Activated naive CD4-positive, alpha-beta T cell treated with anti-CD3 and anti-CD28 coated beads, Interleukin-2, amount 10 ng/mL, durations not matched to agents 7 days and 5 days (primary cell): Measurements from ENCODE around the gene GIT2.
"Not testable (repeated sequence)": the region's sequence is repeated elsewhere in the genome, so short reads cannot be mapped to it uniquely, and the experiment has no call there.

Experiments used
- CTCF ChIA-PET: fragments of 350-600 bp; sonication (Branson Sonifier 250); formaldehyde crosslinking; loops from one replicate; lab custom pipeline; 2021; ENCODE audit warnings: antibody characterized with exemption; lab: Charles Lee
- DNase-seq: peaks from one replicate; pipeline ENCODE4 v3.0.0-alpha.2; 2020
- H3K27ac Mint-ChIP-seq: one replicate; pipeline ENCODE4 v1.8.0; 2021; ENCODE audit warnings: mild to moderate bottlenecking, moderate library complexity, mixed read lengths
- H3K27me3 Mint-ChIP-seq: one replicate; pipeline ENCODE4 v1.8.0; 2021; ENCODE audit warnings: mild to moderate bottlenecking, mixed read lengths
- H3K36me3 Mint-ChIP-seq: one replicate; pipeline ENCODE4 v1.8.0; 2021; ENCODE audit warnings: mixed read lengths
- H3K4me1 Mint-ChIP-seq: one replicate; pipeline ENCODE4 v1.8.0; 2021; ENCODE audit warnings: mixed read lengths
- H3K4me3 Mint-ChIP-seq: one replicate; pipeline ENCODE4 v1.8.0; 2021; ENCODE audit warnings: mild to moderate bottlenecking, moderate library complexity, mixed read lengths
- H3K9me3 Mint-ChIP-seq: one replicate; pipeline ENCODE4 v1.8.0; 2021; ENCODE audit warnings: mixed read lengths

The GIT2 gene

DNA sequence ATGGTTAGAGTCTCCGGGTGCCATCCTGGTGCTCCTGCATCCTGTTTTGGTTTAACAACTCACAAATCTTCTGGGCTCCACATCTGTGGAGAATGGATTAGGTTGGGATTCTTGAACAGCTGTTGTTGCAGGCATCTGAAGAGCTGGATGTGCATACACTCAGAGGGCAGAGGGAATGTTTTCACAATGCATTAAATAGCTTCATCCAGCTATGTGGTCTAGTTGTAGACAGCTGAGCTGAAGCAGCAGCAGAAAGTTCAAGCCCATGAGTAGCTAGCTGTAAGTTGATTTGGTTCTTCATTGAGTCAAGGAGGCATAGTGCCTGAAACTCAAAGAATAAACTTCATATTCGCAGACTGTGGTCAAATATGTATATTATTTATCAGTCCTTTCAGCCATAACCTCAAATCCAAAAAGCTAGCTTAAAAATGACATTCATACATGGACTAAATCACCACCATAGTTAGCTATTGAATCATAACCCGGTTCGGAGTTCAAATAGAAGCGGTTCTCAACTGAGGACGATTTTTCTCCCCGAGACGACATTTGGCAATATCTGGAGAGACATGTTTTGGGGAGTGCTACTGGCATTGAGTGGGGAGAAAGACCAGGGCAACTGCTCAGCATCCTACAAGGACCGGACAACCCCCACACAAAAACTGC is 2.2 kb upstream of the GIT2 start:
- Mint-ChIP-seq H3K27ac (peak overlapping the region; percentile 94), H3K27me3 (peaks cover 3% of the 10 kb centered on the region), H3K4me3 (peak overlapping the region; percentile 88), H3K36me3 (peaks cover 27% of the 10 kb centered on the region), H3K4me1 (peaks cover 70% of the 10 kb centered on the region), H3K9me3 (no peaks in the 10 kb centered on the region)
- DNase-seq, result no peak
- CTCF ChIA-PET, result interaction anchor here (1.5 kb wide), 1 partner anchor 12 kb away, joined by 4 read pairs; no protein-coding TSS in a partner anchor

DNA sequence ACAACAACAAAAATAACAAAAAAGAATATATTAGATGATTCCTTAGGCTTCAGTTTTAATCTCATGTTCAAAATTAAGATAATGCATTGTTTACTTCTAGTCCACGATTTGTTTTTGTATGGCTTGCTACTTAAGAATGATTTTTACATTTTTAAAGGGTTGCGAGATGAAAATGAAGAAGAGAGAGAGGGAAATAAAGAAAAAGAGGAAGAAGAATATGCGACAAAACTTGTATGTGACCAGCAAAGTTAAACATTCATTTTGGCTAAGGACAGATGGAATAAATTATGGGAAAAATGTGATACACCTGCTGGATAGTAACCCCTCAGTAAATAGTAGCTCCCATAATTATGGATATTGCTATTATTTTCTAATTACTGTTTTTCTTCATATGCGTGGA is 1.2 kb upstream of the GIT2 start:
- Mint-ChIP-seq H3K4me1 (peaks cover 72% of the 10 kb centered on the region), H3K27me3 (peaks cover 3% of the 10 kb centered on the region), H3K4me3 (peak overlapping the region; percentile 23), H3K9me3 (no peaks in the 10 kb centered on the region), H3K27ac (peak overlapping the region; percentile 70), H3K36me3 (peaks cover 29% of the 10 kb centered on the region)
- DNase-seq, result no peak
- CTCF ChIA-PET, result no interaction called here

DNA sequence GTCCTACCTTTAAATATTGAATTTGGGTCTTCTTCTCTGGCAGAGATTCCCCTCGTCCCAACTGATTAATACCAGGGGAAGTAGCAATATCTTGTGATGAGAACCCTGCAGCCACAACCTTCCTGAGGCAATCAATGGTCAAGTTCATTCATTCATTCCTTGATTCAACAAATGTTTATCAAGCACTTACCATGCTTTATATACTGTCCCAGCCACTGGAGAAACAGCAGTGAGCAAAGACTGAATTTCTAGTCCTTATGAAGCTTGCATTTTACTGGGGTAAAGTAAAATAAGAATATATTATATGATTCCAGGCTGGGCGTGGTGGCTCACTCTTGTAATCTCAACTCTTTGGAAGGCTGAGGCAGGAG is 300 bp upstream of the GIT2 start:
- Mint-ChIP-seq H3K4me3 (peak overlapping the region; percentile 100), H3K27me3 (peaks cover 3% of the 10 kb centered on the region), H3K36me3 (peaks cover 31% of the 10 kb centered on the region), H3K27ac (peak overlapping the region; percentile 89), H3K9me3 (no peaks in the 10 kb centered on the region), H3K4me1 (peaks cover 72% of the 10 kb centered on the region)
- no peak for DNase-seq
- CTCF ChIA-PET, result no interaction called here

DNA sequence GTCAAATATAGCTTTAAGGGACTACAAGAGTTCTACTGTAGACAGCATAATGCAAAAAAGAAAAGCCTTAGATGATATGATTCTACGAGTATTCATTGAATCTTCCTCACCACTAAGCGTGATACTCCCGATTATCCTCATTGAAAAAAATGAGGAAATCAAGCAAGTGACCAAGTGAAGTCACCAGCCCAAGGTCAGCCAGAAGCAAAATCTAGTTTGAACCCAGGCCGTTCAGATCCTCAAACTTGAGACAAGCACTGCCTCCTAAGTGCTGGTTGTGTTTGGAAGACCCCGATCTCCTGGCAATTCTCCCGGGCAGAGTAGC is 845 bp downstream of the GIT2 start:
- Mint-ChIP-seq H3K27me3 (peaks cover 3% of the 10 kb centered on the region), H3K27ac (peak overlapping the region; percentile 97)

DNA sequence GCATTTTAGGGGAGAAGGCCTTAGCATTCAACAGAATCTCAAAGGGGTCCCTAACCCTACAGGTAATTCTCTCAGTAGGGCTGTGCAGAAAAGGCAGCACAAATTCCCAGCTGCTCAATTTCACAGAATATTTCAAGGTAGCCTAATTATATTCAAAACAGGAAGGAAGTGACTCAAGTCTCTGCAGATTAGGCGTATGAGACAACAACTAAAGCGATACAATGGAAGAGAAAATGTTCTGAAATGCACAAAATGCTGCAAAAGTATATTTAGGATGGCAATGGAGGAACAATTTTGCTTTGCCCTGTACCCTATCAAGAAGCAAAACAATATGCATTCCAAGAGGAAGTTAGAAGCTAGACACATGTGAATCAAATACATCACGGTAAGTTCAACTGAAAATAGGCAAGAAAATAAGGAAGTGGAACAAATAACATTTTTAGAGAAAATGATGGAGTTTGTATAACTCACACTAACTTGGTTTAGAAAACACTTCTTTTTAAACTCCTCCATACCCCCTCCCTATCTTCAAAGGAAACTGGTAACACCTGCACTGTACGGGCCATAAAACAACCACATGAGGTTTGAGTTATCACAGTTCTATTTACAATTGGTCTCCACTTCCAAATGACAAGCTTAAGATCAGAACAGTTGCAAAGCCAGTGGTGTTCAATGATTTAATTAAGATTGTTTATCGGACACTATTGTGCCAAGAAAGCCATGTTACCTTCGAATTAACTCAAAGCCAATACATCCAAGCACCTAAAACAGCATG is 1.6 kb downstream of the GIT2 start:
- peaks cover 38% of the 10 kb centered on the region for H3K36me3 Mint-ChIP-seq
- no peaks in the 10 kb centered on the region for H3K9me3 Mint-ChIP-seq
- peak overlapping the region; percentile 100 for H3K4me3 Mint-ChIP-seq
- H3K27ac Mint-ChIP-seq, result peak overlapping the region; percentile 97
- CTCF ChIA-PET, result interaction anchor here (1.0 to 1.2 kb wide), 2 partner anchors 9 to 21 kb away, joined by 3 read pairs; no protein-coding TSS in a partner anchor
- DNase-seq, result no peak
- H3K27me3 Mint-ChIP-seq, result peaks cover 3% of the 10 kb centered on the region
- H3K4me1 Mint-ChIP-seq, result peaks cover 71% of the 10 kb centered on the region

More for the DNA sequence above, 845 bp downstream of the GIT2 start:
- Mint-ChIP-seq H3K9me3 (no peaks in the 10 kb centered on the region), H3K4me3 (peak overlapping the region; percentile 100), H3K4me1 (peaks cover 72% of the 10 kb centered on the region), H3K36me3 (peaks cover 38% of the 10 kb centered on the region)
- CTCF ChIA-PET, result interaction anchor here (1.0 to 1.2 kb wide), 2 partner anchors 8 to 20 kb away, joined by 3 read pairs; no protein-coding TSS in a partner anchor
- no peak for DNase-seq

DNA sequence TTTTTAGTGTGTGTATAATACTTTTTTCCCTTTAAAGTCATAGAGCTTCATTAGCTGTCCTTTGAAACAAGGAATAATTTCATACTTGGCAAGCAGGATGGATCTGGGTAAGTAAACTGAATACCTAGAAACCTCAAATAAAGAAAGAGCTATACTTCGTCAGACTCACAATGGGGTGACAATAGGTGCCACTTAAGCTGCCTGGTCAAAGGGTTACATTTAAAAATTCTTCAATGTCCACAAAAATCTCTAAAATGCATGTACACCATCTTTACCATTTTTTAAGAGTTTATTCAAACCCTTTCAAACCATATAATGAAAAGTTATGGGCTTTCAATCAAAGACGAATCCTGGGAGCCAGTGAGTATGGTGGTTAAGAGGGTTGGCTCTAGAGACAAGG is 3.1 kb downstream of the GIT2 start:
- Mint-ChIP-seq H3K27ac (peak overlapping the region; percentile 62), H3K9me3 (no peaks in the 10 kb centered on the region), H3K4me3 (peak overlapping the region; percentile 65), H3K27me3 (no peaks in the 10 kb centered on the region), H3K36me3 (peaks cover 46% of the 10 kb centered on the region), H3K4me1 (peaks cover 68% of the 10 kb centered on the region)
- no peak for DNase-seq
- CTCF ChIA-PET, result no interaction called here

DNA sequence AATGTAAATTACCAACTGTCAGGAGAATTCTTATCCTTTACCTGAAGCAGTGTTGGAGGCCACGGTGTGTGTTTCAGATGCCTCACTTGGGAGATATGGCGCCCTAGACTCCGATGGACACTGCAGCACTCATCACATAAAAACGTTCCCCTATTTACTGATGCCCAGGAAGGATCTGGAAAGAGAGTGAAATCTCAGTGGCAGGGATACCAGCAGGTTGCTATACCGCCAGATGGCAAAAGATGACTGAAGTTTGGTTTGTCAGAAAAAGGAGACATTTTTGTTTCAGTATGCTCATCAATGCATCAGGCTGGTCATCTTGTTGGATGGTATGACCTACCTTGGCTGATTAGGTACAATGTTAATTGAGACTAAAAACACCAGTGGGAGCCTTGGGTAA is 4.6 kb downstream of the GIT2 start:
- no peaks in the 10 kb centered on the region for H3K27me3 Mint-ChIP-seq
- no peak overlapping the region for H3K4me3 Mint-ChIP-seq
- H3K9me3 Mint-ChIP-seq, result no peaks in the 10 kb centered on the region
- H3K27ac Mint-ChIP-seq, result no peak overlapping the region
- CTCF ChIA-PET, result no interaction called here
- DNase-seq, result no peak
- H3K4me1 Mint-ChIP-seq, result peaks cover 61% of the 10 kb centered on the region
- peaks cover 54% of the 10 kb centered on the region for H3K36me3 Mint-ChIP-seq

DNA sequence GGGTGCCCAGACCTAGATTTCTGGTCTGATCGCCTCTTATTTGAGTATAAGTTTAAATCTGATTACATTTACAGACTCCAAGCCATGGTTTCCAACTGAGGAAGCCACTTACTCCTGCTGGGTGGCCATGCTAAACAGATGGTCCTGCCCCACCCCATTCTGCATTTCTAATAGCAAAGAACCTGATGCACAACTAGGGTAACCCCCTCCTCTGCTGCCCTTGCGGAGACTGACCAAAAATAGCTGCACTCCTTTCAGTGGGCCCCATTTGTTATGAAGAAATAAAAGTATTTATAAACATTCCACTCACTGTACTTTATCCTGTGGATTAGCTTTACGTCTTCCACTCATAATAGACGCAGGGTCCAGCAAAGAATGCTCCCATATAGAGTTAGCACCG is 6.8 kb downstream of the GIT2 start:
- peaks cover 53% of the 10 kb centered on the region for H3K4me1 Mint-ChIP-seq
- H3K27ac Mint-ChIP-seq, result no peak overlapping the region
- DNase-seq, result no peak
- CTCF ChIA-PET, result no interaction called here
- H3K27me3 Mint-ChIP-seq, result no peaks in the 10 kb centered on the region
- H3K36me3 Mint-ChIP-seq, result peaks cover 58% of the 10 kb centered on the region
- no peaks in the 10 kb centered on the region for H3K9me3 Mint-ChIP-seq
- no peak overlapping the region for H3K4me3 Mint-ChIP-seq

DNA sequence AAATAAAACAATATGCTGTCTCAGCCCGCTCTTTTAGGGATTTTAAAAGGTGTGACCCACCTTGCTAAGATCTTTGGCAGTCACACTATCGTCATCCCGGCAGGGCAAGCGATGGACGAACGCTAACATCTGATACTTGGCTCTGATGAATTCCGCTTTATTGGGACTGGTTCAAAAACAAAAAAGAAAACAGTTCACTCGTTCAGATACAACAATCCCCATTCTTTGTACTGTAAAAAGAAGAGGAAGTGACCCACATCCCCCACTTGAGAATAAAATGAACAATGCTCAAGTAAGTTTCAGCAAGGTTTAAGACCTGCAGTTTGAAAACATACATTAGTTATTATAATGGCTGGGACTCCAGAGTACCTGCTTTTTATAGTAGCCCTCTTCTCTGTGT is 7.3 kb downstream of the GIT2 start:
- Mint-ChIP-seq H3K27ac (no peak overlapping the region), H3K27me3 (no peaks in the 10 kb centered on the region), H3K9me3 (no peaks in the 10 kb centered on the region), H3K4me3 (no peak overlapping the region), H3K4me1 (peaks cover 50% of the 10 kb centered on the region), H3K36me3 (peaks cover 56% of the 10 kb centered on the region)
- CTCF ChIA-PET, result no interaction called here
- no peak for DNase-seq

DNA sequence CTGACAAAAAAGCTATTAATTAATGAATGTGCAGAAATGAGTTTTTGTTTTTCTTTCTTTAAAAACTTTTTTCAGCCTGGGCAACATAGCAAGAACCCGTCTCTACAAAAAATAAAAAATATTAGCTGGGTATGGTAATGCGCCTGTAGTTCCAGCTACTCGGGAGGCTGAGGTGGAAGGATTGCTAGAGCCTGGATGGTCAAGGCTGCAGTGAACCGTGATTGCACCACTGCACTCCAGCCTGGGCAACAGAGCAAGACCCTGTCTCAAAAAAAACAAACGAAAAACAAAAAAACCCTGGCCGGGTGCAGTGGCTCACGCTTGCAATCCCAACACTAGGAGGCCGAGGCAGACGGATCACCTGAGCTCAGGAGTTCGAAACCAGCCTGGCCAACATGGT is 7.9 kb downstream of the GIT2 start:
- Mint-ChIP-seq H3K27ac (no peak overlapping the region), H3K4me3 (no peak overlapping the region), H3K36me3 (peaks cover 60% of the 10 kb centered on the region), H3K9me3 (no peaks in the 10 kb centered on the region), H3K27me3 (no peaks in the 10 kb centered on the region), H3K4me1 (peaks cover 48% of the 10 kb centered on the region)
- CTCF ChIA-PET, result interaction anchor here (0.6 kb wide), 1 partner anchor 51 kb away, joined by 3 read pairs; no protein-coding TSS in a partner anchor
- DNase-seq, result no peak

DNA sequence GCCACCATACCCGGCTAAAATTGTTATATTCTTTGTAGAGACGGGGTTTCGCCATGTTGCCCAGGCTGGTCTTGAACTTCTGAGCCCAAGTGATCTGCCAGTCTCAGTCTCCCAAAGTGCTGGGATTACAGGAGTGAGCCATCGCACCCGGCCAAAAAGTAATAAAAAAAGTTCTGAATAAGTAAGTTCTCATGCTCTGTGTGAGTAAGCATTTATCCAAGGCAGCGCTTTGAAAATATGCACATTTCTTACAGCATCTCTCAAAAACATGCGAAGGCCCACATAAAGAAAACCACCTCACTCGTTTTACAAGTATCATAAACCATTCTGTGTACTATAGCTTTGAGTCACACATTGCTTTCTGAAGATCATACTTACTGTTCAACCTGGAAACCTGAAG is 8.6 kb downstream of the GIT2 start:
- no peak for DNase-seq
- Mint-ChIP-seq H3K4me1 (peaks cover 48% of the 10 kb centered on the region), H3K27me3 (no peaks in the 10 kb centered on the region), H3K27ac (peak overlapping the region; percentile 37), H3K4me3 (no peak overlapping the region), H3K36me3 (peaks cover 61% of the 10 kb centered on the region), H3K9me3 (no peaks in the 10 kb centered on the region)
- CTCF ChIA-PET, result interaction anchor here (0.6 to 0.7 kb wide), 2 partner anchors 14 to 52 kb away, joined by 3 read pairs; no protein-coding TSS in a partner anchor

DNA sequence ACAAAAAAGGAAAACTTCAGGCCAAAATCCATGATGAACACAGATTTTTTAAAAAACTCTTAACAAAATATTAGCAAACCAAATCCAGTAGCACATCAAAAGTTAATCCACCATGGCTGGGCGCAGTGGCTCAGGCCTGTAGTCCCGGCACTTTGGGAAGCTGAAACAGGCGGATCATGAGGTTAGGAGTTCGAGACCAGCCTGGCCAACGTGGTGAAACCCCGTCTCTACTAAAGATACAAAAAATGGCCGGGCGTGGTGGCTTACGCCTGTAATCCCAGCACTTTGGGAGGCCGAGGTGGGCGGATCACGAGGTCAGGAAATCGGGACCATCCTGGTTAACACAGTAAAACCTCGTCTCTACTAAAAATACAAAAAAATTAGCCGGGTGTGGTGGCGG is 9.9 kb downstream of the GIT2 start:
- CTCF ChIA-PET, result interaction anchor here (1.2 kb wide), 1 partner anchor 13 kb away, joined by 4 read pairs; the partner anchor contains the start of gene ANKRD13A
- peaks cover 50% of the 10 kb centered on the region for H3K4me1 Mint-ChIP-seq
- H3K27ac Mint-ChIP-seq, H3K9me3 Mint-ChIP-seq, DNase-seq, H3K4me3 Mint-ChIP-seq, H3K27me3 Mint-ChIP-seq: not testable (repeated sequence)
- H3K36me3 Mint-ChIP-seq, result peaks cover 62% of the 10 kb centered on the region

DNA sequence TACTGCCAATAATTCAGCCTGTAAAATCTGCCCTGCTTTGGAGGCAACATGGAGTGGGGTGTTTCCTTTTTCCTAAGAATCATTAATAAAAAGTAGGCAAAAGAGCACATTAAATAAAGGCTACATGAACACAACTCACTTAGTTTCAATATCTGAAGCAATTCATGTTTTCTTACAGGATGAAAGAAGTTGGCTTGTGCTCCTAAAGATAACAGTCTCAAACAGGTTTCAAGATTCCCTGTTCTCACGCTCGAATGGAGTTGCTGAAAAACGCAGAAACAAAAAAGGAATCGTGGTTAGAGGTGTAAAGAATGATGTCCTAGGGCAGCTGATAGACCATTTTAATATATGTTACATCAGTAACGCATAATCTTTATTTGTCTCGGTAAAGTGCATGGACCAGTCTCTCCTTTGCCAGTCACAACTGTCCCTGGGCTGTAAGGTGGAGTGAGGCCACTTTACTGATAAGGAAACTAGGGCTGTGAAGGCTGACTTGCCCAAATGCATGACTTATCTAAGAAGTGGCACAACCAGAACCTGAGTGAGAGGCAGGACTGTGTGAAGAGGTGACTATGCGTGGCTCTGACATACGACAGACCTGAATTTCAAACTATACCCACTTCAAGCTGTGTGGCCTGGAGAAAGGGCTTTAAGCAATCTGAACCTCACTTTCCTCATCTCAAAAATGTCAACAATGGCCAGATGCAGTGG is 12.6 kb downstream of the GIT2 start:
- DNase-seq, result no peak
- Mint-ChIP-seq H3K27ac (no peak overlapping the region), H3K4me3 (no peak overlapping the region), H3K9me3 (no peaks in the 10 kb centered on the region), H3K4me1 (peaks cover 56% of the 10 kb centered on the region), H3K27me3 (no peaks in the 10 kb centered on the region), H3K36me3 (peaks cover 60% of the 10 kb centered on the region)
- CTCF ChIA-PET, result no interaction called here

DNA sequence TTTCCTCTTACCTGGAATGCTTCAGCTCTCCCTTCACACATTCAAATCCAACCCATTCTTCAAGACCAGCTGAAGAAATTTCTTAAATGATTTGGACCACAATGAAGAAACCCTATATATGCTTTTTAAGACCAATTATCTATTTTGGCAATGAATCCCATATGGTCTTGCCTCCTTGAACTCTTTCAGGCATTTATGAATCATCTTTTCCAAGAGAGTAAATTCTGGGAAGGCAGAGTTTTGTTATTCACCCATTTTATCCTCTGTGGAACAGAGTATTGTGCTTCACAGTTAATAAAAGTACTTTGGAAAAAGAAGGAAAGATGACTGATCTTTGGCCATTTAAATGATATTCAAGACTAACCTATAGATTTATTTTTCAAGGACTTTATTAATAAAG is 14.0 kb downstream of the GIT2 start:
- H3K27ac Mint-ChIP-seq, result peak overlapping the region; percentile 53
- H3K27me3 Mint-ChIP-seq, result no peaks in the 10 kb centered on the region
- CTCF ChIA-PET, result no interaction called here
- peaks cover 59% of the 10 kb centered on the region for H3K36me3 Mint-ChIP-seq
- DNase-seq, result no peak
- H3K4me3 Mint-ChIP-seq, result no peak overlapping the region
- H3K4me1 Mint-ChIP-seq, result peaks cover 55% of the 10 kb centered on the region
- H3K9me3 Mint-ChIP-seq, result no peaks in the 10 kb centered on the region
